CD4-positive, alpha-beta T cell treated with Interleukin-12 subunit alpha and Interleukin-12 subunit beta, for 1 hour (primary cell): ENCODE data around the gene IGF1R.

Source experiments
- DNase-seq: peaks from one replicate; pipeline ENCODE4 v3.0.0-alpha.2; 2020

Gene IGF1R

GRCh38 chr15:98676586-98677270, 28.4 kb downstream of the IGF1R start:
- no peak for DNase-seq

GRCh38 chr15:98677345-98678059, 29.2 kb downstream of the IGF1R start:
- no peak for DNase-seq

GRCh38 chr15:98678484-98678883, 30.1 kb downstream of the IGF1R start:
- DNase-seq: no peak

- DNase-seq: no peak
Measured at GRCh38 chr15:98681061-98681460, 32.7 kb downstream of the IGF1R start.

GRCh38 chr15:98682992-98683701, 34.8 kb downstream of the IGF1R start:
- no peak for DNase-seq

GRCh38 chr15:98683831-98684230, 35.5 kb downstream of the IGF1R start:
- DNase-seq: no peak

- DNase-seq: no peak
Measured at GRCh38 chr15:98684436-98684835, 36.1 kb downstream of the IGF1R start.

GRCh38 chr15:98684995-98685525, 36.7 kb downstream of the IGF1R start:
- DNase-seq: no peak

GRCh38 chr15:98686983-98687382, 38.6 kb downstream of the IGF1R start:
- DNase-seq: no peak

GRCh38 chr15:98689431-98689861, 41.1 kb downstream of the IGF1R start:
- no peak for DNase-seq

- no peak for DNase-seq
Measured at GRCh38 chr15:98690272-98690950, 42.1 kb downstream of the IGF1R start.

GRCh38 chr15:98692213-98692612, 43.9 kb downstream of the IGF1R start:
- DNase-seq: no peak

- no peak for DNase-seq
Measured at GRCh38 chr15:98694161-98694560, 45.8 kb downstream of the IGF1R start.

GRCh38 chr15:98698792-98699191, 50.5 kb downstream of the IGF1R start:
- no peak for DNase-seq

GRCh38 chr15:98699591-98700424, 51.5 kb downstream of the IGF1R start:
- DNase-seq: no peak

GRCh38 chr15:98700519-98700918, 52.2 kb downstream of the IGF1R start:
- no peak for DNase-seq

- no peak for DNase-seq
Measured at GRCh38 chr15:98703126-98703685, 54.9 kb downstream of the IGF1R start.

- DNase-seq: no peak
Measured at GRCh38 chr15:98705070-98705469, 56.7 kb downstream of the IGF1R start.

- DNase-seq: no peak
Measured at GRCh38 chr15:98706387-98706786, 58.0 kb downstream of the IGF1R start.

- no peak for DNase-seq
Measured at GRCh38 chr15:98706986-98707385, 58.6 kb downstream of the IGF1R start.

GRCh38 chr15:98708037-98708590, 59.8 kb downstream of the IGF1R start:
- DNase-seq: no peak
